ENCODE measurements around the gene NCAPD3. TPM values are rescaled to one million over a fixed set of nuclear protein-coding genes. Genes with fewer than 3 reads are reported as not detected.

The NCAPD3 gene
- total RNA-seq, 1 experiment from 2014 or later, result 63.0 TPM

- ATAC-seq, result no peak
- DNase-seq (ENCODE audit: low spot score), result no peak
- Mint-ChIP-seq H3K36me3 (no peaks in the 10 kb centered on the region), H3K4me3 (no peak overlapping the region), H3K9me3 (no peaks in the 10 kb centered on the region), H3K4me1 (peaks cover 20% of the 10 kb centered on the region), H3K27ac (no peak overlapping the region), H3K27me3 (ENCODE audit: low read depth) (peaks cover 8% of the 10 kb centered on the region)
- CTCF ChIA-PET, result interaction anchor here (1.1 kb wide), 1 partner anchor 22 kb away, joined by 4 read pairs; no protein-coding TSS in a partner anchor
- POLR2A ChIA-PET, result no interaction called here
- no peak for TF ChIP-seq MXD4 (CRISPR knock-in tag; IDR thresholded peaks at IDR 0.05; ENCODE audit: borderline replicate concordance)
- TF ChIP-seq NFYB (CRISPR knock-in tag; conservative IDR thresholded peaks at IDR 0.05; ENCODE audit: low read depth), result no peak
- TF ChIP-seq OVOL2 (CRISPR knock-in tag; IDR thresholded peaks at IDR 0.05; ENCODE audit: borderline replicate concordance), result no peak
- no peak for TF ChIP-seq EMX1 (CRISPR knock-in tag; IDR thresholded peaks at IDR 0.05)
- no peak for TF ChIP-seq ZNF423 (CRISPR knock-in tag; IDR thresholded peaks at IDR 0.05)
- TF ChIP-seq ZNF317 (CRISPR knock-in tag; IDR thresholded peaks at IDR 0.05; ENCODE audit: borderline replicate concordance, low read depth), result no peak
- TF ChIP-seq ATF3 (CRISPR knock-in tag; conservative IDR thresholded peaks at IDR 0.05), result no peak
- TF ChIP-seq JUN (CRISPR knock-in tag; IDR thresholded peaks at IDR 0.05), result no peak
- TF ChIP-seq HMGXB4 (CRISPR knock-in tag; IDR thresholded peaks at IDR 0.05), result no peak
- TF ChIP-seq PRRX2 (CRISPR knock-in tag; IDR thresholded peaks at IDR 0.05), result no peak
- no peak for TF ChIP-seq HMGA2 (CRISPR knock-in tag; IDR thresholded peaks at IDR 0.05)
- TF ChIP-seq E2F4 (CRISPR knock-in tag; IDR thresholded peaks at IDR 0.05; ENCODE audit: borderline replicate concordance, low read depth), result no peak
- TF ChIP-seq CDX4 (CRISPR knock-in tag; IDR thresholded peaks at IDR 0.05; ENCODE audit: borderline replicate concordance), result no peak
- TF ChIP-seq ZNF232 (CRISPR knock-in tag; IDR thresholded peaks at IDR 0.05), result no peak
- no peak for TF ChIP-seq ZNF532 (CRISPR knock-in tag; IDR thresholded peaks at IDR 0.05; ENCODE audit: borderline replicate concordance)
- TF ChIP-seq NFE2L1 (CRISPR knock-in tag; IDR thresholded peaks at IDR 0.05), result no peak
- no peak for TF ChIP-seq USF2 (CRISPR knock-in tag; IDR thresholded peaks at IDR 0.05)
- no peak for TF ChIP-seq PREB (CRISPR knock-in tag; IDR thresholded peaks at IDR 0.05; ENCODE audit: borderline replicate concordance)
- no peak for TF ChIP-seq AR (CRISPR knock-in tag; IDR thresholded peaks at IDR 0.05)
Measured at GRCh38 chr11:134229126-134229790, 5.5 kb upstream of the NCAPD3 start.
